Right atrium auricular region (tissue), 2 donors: ENCODE data around the gene NRXN3. TPM values are rescaled to one million over a fixed set of nuclear protein-coding genes. Genes with fewer than 3 reads are reported as not detected.

Source experiments
- DNase-seq: peaks from one replicate; pipeline ENCODE4 v3.0.0-alpha.2; 2019; ENCODE audit warnings: low spot score
- H3K27ac ChIP-seq, 2 donors: fragments of 200-600 bp; sonication (generic); 1 replicate in 1 of 2; 2 replicates in 1 of 2; pipeline ENCODE4 v1.5.1; 2016 to 2019
- H3K27me3 ChIP-seq, 2 donors: fragments of 200-600 bp; sonication (generic); one replicate each; pipeline versions ENCODE4 v1.5.1 to v1.6.0; 2017 to 2019
- H3K36me3 ChIP-seq: fragments of 200-600 bp; sonication (generic); one replicate; pipeline ENCODE4 v1.5.1; 2016
- H3K4me1 ChIP-seq, 2 donors: fragments of 200-600 bp; sonication (generic); one replicate each; pipeline versions ENCODE4 v1.5.1 to v1.6.0; 2017 to 2019
- H3K4me3 ChIP-seq, 2 donors: fragments of 200-600 bp; sonication (generic); 1 replicate in 1 of 2; 2 replicates in 1 of 2; pipeline ENCODE4 v1.5.1; 2017 to 2019; ENCODE audit warnings: mild to moderate bottlenecking in 1 of 2, moderate library complexity in 1 of 2
- H3K9me3 ChIP-seq, 2 donors: fragments of 200-600 bp; sonication (generic); one replicate each; pipeline ENCODE4 v1.5.1; 2019
- CTCF ChIP-seq, 2 donors: fragments of 200-600 bp; sonication (generic); IDR thresholded peaks; one replicate each; pipeline ENCODE4 v1.5.1; 2019; ENCODE audit warnings: antibody characterized with exemption in 2 of 2
- total RNA-seq, 2 donors: library from RNA; depleted of rRNA; stranded (reverse); fragments of >200 nt; gene quantifications; one replicate each; pipeline ENCODE4 v1.1.0, GENCODE V29; 2016

The NRXN3 gene
- total RNA-seq, 2 donors from 2014 or later, result 2.0 to 2.3 TPM

- no peak for DNase-seq
- TF ChIP-seq CTCF (IDR thresholded peaks at IDR 0.05), result no peak
- Histone ChIP-seq H3K4me3 (no peak overlapping the region), H3K9me3 (no peaks in the 10 kb centered on the region), H3K27me3 (no peaks in the 10 kb centered on the region), H3K27ac (no peak overlapping the region), H3K36me3 (no peaks in the 10 kb centered on the region), H3K4me1 (no peaks in the 10 kb centered on the region)
Measured at GRCh38 chr14:78788467-78789360, 618.5 kb downstream of the NRXN3 start.

- no peak for TF ChIP-seq CTCF (IDR thresholded peaks at IDR 0.05)
- Histone ChIP-seq H3K9me3 (no peaks in the 10 kb centered on the region), H3K36me3 (no peaks in the 10 kb centered on the region), H3K4me3 (no peak overlapping the region), H3K27ac (no peak overlapping the region), H3K27me3 (no peaks in the 10 kb centered on the region), H3K4me1 (no peaks in the 10 kb centered on the region)
- no peak for DNase-seq
Measured at GRCh38 chr14:78790271-78790670, 620.1 kb downstream of the NRXN3 start.

- no peaks in the 10 kb centered on the region for H3K4me1 ChIP-seq
- no peaks in the 10 kb centered on the region for H3K27me3 ChIP-seq
- no peak for TF ChIP-seq CTCF (IDR thresholded peaks at IDR 0.05)
- no peak for DNase-seq
- no peak overlapping the region for H3K4me3 ChIP-seq
- H3K27ac ChIP-seq, result no peak overlapping the region
- no peaks in the 10 kb centered on the region for H3K36me3 ChIP-seq
- no peaks in the 10 kb centered on the region for H3K9me3 ChIP-seq
Measured at GRCh38 chr14:78798757-78799156, 628.6 kb downstream of the NRXN3 start.

GRCh38 chr14:78805570-78805969 lies 635.4 kb downstream of the NRXN3 start:
- Histone ChIP-seq H3K36me3 (no peaks in the 10 kb centered on the region), H3K4me1 (no peaks in the 10 kb centered on the region), H3K9me3 (no peaks in the 10 kb centered on the region), H3K4me3 (no peak overlapping the region), H3K27ac (no peak overlapping the region), H3K27me3 (no peaks in the 10 kb centered on the region)
- no peak for DNase-seq
- TF ChIP-seq CTCF (IDR thresholded peaks at IDR 0.05), result no peak

GRCh38 chr14:78823035-78823434 lies 652.9 kb downstream of the NRXN3 start:
- no peaks in the 10 kb centered on the region for H3K27me3 ChIP-seq
- no peak overlapping the region for H3K27ac ChIP-seq
- TF ChIP-seq CTCF (IDR thresholded peaks at IDR 0.05), result no peak
- H3K4me1 ChIP-seq, result no peaks in the 10 kb centered on the region
- no peak for DNase-seq
- no peaks in the 10 kb centered on the region for H3K36me3 ChIP-seq
- H3K9me3 ChIP-seq, result no peaks in the 10 kb centered on the region
- no peak overlapping the region for H3K4me3 ChIP-seq

GRCh38 chr14:78823516-78823915 lies 653.3 kb downstream of the NRXN3 start:
- Histone ChIP-seq H3K4me3 (no peak overlapping the region), H3K27ac (no peak overlapping the region), H3K9me3 (no peaks in the 10 kb centered on the region), H3K4me1 (no peaks in the 10 kb centered on the region), H3K36me3 (no peaks in the 10 kb centered on the region), H3K27me3 (no peaks in the 10 kb centered on the region)
- TF ChIP-seq CTCF (IDR thresholded peaks at IDR 0.05), result no peak
- DNase-seq, result no peak
